HFF-Myc (cell line): ENCODE measurements around the gene PAK4.

Experiments used
- DNase-seq: peaks from one replicate; pipeline ENCODE4 v3.0.0-alpha.2; 2011; ENCODE audit warnings: low read depth; ENCODE audit errors: extremely low read depth
- H3K4me3 ChIP-seq: replicated peaks from 2 replicates; pipeline ENCODE4 v1.5.1; 2011; ENCODE audit warnings: low read depth, mild to moderate bottlenecking, control low read depth, low read length
- CTCF ChIP-seq: IDR thresholded peaks from 2 replicates; pipeline ENCODE4 v1.5.1; 2012; ENCODE audit warnings: mild to moderate bottlenecking, low read depth, low read length, control low read depth; ENCODE audit errors: missing control alignments

The PAK4 gene

GRCh38 chr19:39183104-39183503 lies 57.5 kb downstream of the PAK4 start:
- no peak overlapping the region for H3K4me3 ChIP-seq
- TF ChIP-seq CTCF: no peak
- DNase-seq: no peak

DNA sequence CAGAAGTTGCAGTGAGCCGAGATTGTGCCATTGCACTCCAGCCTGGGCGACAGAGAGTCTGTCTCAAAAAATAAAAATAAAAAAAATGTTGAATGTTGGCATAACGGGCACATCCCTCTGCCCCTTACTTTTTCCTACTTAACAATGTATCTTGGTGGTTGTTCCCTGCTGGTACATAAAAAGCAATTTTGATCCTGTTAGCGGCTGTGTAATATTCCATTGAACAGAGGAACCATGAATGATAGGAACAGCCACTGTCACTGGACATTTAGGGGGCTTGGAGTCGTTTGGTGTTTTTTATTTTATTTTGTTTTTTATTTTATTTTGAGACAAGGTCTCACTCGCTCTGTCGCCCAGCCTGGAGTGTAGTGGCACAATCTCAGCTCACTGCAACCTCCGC lies 60.8 kb downstream of the PAK4 start:
- no peak for TF ChIP-seq CTCF
- DNase-seq: no peak
- no peak overlapping the region for H3K4me3 ChIP-seq

- no peak overlapping the region for H3K4me3 ChIP-seq
- no peak for DNase-seq
- TF ChIP-seq CTCF: no peak
Measured at GRCh38 chr19:39187552-39187943, 62.0 kb downstream of the PAK4 start.

- no peak for DNase-seq
- H3K4me3 ChIP-seq: no peak overlapping the region
- no peak for TF ChIP-seq CTCF
Measured at GRCh38 chr19:39188960-39189359, 63.4 kb downstream of the PAK4 start.

GRCh38 chr19:39190768-39191167 lies 65.2 kb downstream of the PAK4 start:
- no peak for DNase-seq
- no peak overlapping the region for H3K4me3 ChIP-seq
- no peak for TF ChIP-seq CTCF

DNA sequence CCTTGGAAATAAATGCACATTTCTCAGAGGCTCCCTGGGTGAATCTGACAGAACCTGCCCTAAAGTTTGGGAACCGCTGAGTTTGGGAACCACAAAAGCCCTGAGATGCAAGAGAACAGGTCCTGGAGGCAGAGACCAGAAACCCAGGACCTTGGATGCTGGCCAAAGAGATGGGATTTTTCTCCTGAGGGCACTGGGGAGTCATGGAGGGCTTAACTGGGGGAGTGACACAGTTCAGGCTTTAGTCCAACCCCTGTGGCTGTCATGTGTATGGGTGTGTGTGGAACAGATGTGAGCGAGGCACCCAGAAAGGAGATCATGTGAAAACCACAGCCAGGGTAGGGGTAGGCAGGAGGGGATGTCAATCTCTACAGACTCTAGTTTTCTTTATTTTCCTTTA lies 67.3 kb downstream of the PAK4 start:
- DNase-seq: no peak
- no peak overlapping the region for H3K4me3 ChIP-seq

More for the DNA sequence above, 67.3 kb downstream of the PAK4 start:
- no peak for TF ChIP-seq CTCF
